DLD1 (cell line): ENCODE results near the gene MEIS3.

ENCODE experiments used
- in situ Hi-C: cut with HindIII; loops from 2 replicates; pipeline ENCODE4 v1.10.0; 2017; ENCODE audit warnings: low sequenced_read_pairs

MEIS3 gene

GRCh38 chr19:47419030-47419783 lies at the start of gene MEIS3:
TSS of gene MEIS3 (minus strand) at chr19:47419527. CDS start at chr19:47419081, 446 bp downstream.
- in situ Hi-C loops, result no loop called here

GRCh38 chr19:47467914-47468313 lies 48.6 kb upstream of the MEIS3 start:
- in situ Hi-C loops, result no loop called here

- in situ Hi-C loops, result no loop called here
Measured at GRCh38 chr19:47465957-47466356, 46.6 kb upstream of the MEIS3 start.

- in situ Hi-C loops, result no loop called here
Measured at GRCh38 chr19:47464675-47465419, 45.5 kb upstream of the MEIS3 start.

GRCh38 chr19:47461876-47462275 lies 42.5 kb upstream of the MEIS3 start:
- in situ Hi-C loops, result no loop called here

- in situ Hi-C loops, result no loop called here
Measured at GRCh38 chr19:47459477-47459876, 40.1 kb upstream of the MEIS3 start.

- in situ Hi-C loops, result no loop called here
Measured at GRCh38 chr19:47458672-47459071, 39.3 kb upstream of the MEIS3 start.

GRCh38 chr19:47456721-47457474 lies 37.6 kb upstream of the MEIS3 start:
- in situ Hi-C loops, result no loop called here

- in situ Hi-C loops, result no loop called here
Measured at GRCh38 chr19:47450478-47450877, 31.2 kb upstream of the MEIS3 start.

GRCh38 chr19:47448360-47448727 lies 29.0 kb upstream of the MEIS3 start:
- in situ Hi-C loops, result no loop called here

- in situ Hi-C loops, result no loop called here
Measured at GRCh38 chr19:47447470-47448359, 28.4 kb upstream of the MEIS3 start.

- in situ Hi-C loops, result no loop called here
Measured at GRCh38 chr19:47446534-47447469, 27.5 kb upstream of the MEIS3 start.

GRCh38 chr19:47445937-47446402 lies 26.6 kb upstream of the MEIS3 start:
- in situ Hi-C loops, result no loop called here

GRCh38 chr19:47445527-47445926 lies 26.2 kb upstream of the MEIS3 start:
- in situ Hi-C loops, result no loop called here

GRCh38 chr19:47444388-47444821 lies 25.1 kb upstream of the MEIS3 start:
- in situ Hi-C loops, result no loop called here

GRCh38 chr19:47443331-47443730 lies 24.0 kb upstream of the MEIS3 start:
- in situ Hi-C loops, result no loop called here

- in situ Hi-C loops, result no loop called here
Measured at GRCh38 chr19:47438793-47439220, 19.5 kb upstream of the MEIS3 start.

- in situ Hi-C loops, result no loop called here
Measured at GRCh38 chr19:47437500-47437899, 18.2 kb upstream of the MEIS3 start.

GRCh38 chr19:47436712-47437401 lies 17.5 kb upstream of the MEIS3 start:
- in situ Hi-C loops, result no loop called here
